HepG2 (cell line): Measurements from ENCODE around the gene KRTAP1-1. TPM values are rescaled to one million over a fixed set of nuclear protein-coding genes. Genes with fewer than 3 reads are reported as not detected.

ENCODE experiments used
- ATAC-seq: fragments of 200-7000 bp; cut with Tn5 transposase; 3 replicates; pipeline ENCODE4 v1.9.1; 2020; ENCODE audit warnings: mild to moderate bottlenecking, moderate library complexity
- BruUV-seq: library from RNA; stranded (reverse); fragments of 400-500 nt; replicated peaks from 2 replicates; lab custom pipeline; 2021; lab: Mats Ljungman, UMichigan
- CTCF ChIA-PET: fragments of 300-600 bp; formaldehyde crosslinking; extraction: SDS; loops from one replicate; lab custom pipeline; 2021; ENCODE audit warnings: low total read pairs, inconsistent platforms, low intra/inter-chr PET ratio; lab: Yijun Ruan, JAX
- POLR2A ChIA-PET: fragments of 350-600 bp; sonication (Branson Sonifier 250); formaldehyde crosslinking; loops from one replicate; lab custom pipeline; 2020; ENCODE audit warnings: antibody characterized with exemption, inconsistent platforms; lab: Yijun Ruan, JAX
- DNase-seq: peaks from one replicate; pipeline ENCODE4 v3.0.0-alpha.2; 2015; ENCODE audit warnings: low spot score
- FAIRE-seq: peaks from 3 replicates; lab custom pipeline; 2011; peaks lifted over from hg19 to GRCh38; lab: Jason Lieb, UNC
- H2AFZ ChIP-seq: one replicate; pipeline ENCODE4 v1.6.1; 2011; ENCODE audit warnings: low read length, inconsistent platforms
- H3K27ac ChIP-seq: fragments of 300-600 bp; 3 replicates; pipeline ENCODE4 v1.8.0; 2011; ENCODE audit warnings: mixed run types, mild to moderate bottlenecking, mixed read lengths, low read length, inconsistent platforms; ENCODE audit not compliant: insufficient read depth; ENCODE audit errors: extremely low read length
- H3K27me3 ChIP-seq, 2 experiments: fragments of 200-600 bp in 1 of 2; 2 replicates in 1 of 2; 3 replicates in 1 of 2; pipeline versions ENCODE4 v1.6.0 to v1.8.0; 2011; ENCODE audit warnings: low read length in 2 of 2, mild to moderate bottlenecking in 2 of 2, moderate library complexity in 2 of 2, inconsistent platforms in 1 of 2; ENCODE audit not compliant: insufficient read depth in 2 of 2, control insufficient read depth in 1 of 2
- H3K36me3 ChIP-seq, 2 experiments: fragments of 200-600 bp in 1 of 2; replicated peaks in 1 of 2; 2 replicates in 1 of 2; 3 replicates in 1 of 2; pipeline versions ENCODE4 v1.5.1 to v1.8.0; 2011; ENCODE audit warnings: low read length in 2 of 2, inconsistent platforms in 1 of 2; ENCODE audit not compliant: insufficient read depth in 2 of 2, control insufficient read depth in 1 of 2
- H3K4me1 ChIP-seq: 2 replicates; pipeline ENCODE4 v1.5.1; 2012; ENCODE audit warnings: low read length, inconsistent platforms; ENCODE audit not compliant: insufficient read depth
- H3K4me2 ChIP-seq: 2 replicates; pipeline ENCODE4 v1.6.0; 2011; ENCODE audit warnings: low read depth, low read length, inconsistent platforms
- H3K4me3 ChIP-seq, 3 experiments: fragments of 200-600 bp in 1 of 3; sonication (generic), shearing (Covaris generic) in 1 of 3; replicated peaks in 1 of 3; 2 replicates each; pipeline ENCODE4 v1.5.1; 2011 to 2016; ENCODE audit warnings: low read length in 3 of 3, inconsistent platforms in 2 of 3, low read depth in 2 of 3, mild to moderate bottlenecking in 2 of 3, control low read depth in 1 of 3, mixed read lengths in 1 of 3; ENCODE audit not compliant: insufficient read depth in 1 of 3
- H3K79me2 ChIP-seq: one replicate; pipeline ENCODE4 v1.6.1; 2011; ENCODE audit warnings: low read length, inconsistent platforms; ENCODE audit not compliant: insufficient read depth
- H3K9ac ChIP-seq: 2 replicates; pipeline ENCODE4 v1.6.0; 2011; ENCODE audit warnings: mild to moderate bottlenecking, low read depth, low read length, inconsistent platforms; ENCODE audit not compliant: insufficient read depth
- H3K9me3 ChIP-seq: 2 replicates; pipeline ENCODE4 v1.5.1; 2012; ENCODE audit warnings: mild to moderate bottlenecking, low read length
- H4K20me1 ChIP-seq: 2 replicates; pipeline ENCODE4 v1.6.0; 2011; ENCODE audit warnings: inconsistent platforms, mild to moderate bottlenecking, low read length, moderate library complexity; ENCODE audit not compliant: insufficient read depth
- ATRX ChIP-seq: sonication (generic); formaldehyde crosslinking; IDR thresholded peaks from 2 replicates; pipeline ENCODE4 v1.4.0; 2020; ENCODE audit warnings: missing genetic modification reagents, borderline replicate concordance
- CBFB ChIP-seq: sonication (generic); formaldehyde crosslinking; IDR thresholded peaks from 2 replicates; pipeline ENCODE4 v1.4.0; 2020; ENCODE audit warnings: missing genetic modification reagents
- GATAD1 ChIP-seq: IDR thresholded peaks from 2 replicates; pipeline ENCODE4 v1.6.1; 2016; ENCODE audit warnings: missing genetic modification reagents, missing compliant biosample characterization
- GLI4 ChIP-seq: sonication (generic); formaldehyde crosslinking; IDR thresholded peaks from 2 replicates; pipeline ENCODE4 v1.5.1; 2020; ENCODE audit warnings: missing genetic modification reagents, mild to moderate bottlenecking, moderate library complexity, borderline replicate concordance
- HNF4G ChIP-seq, 2 experiments: sonication (generic) in 1 of 2; formaldehyde crosslinking in 1 of 2; IDR thresholded peaks; 2 replicates each; pipeline versions ENCODE4 v1.4.0 to v1.6.1; 2011 to 2020; ENCODE audit warnings: borderline replicate concordance in 2 of 2, low read depth in 2 of 2, mild to moderate bottlenecking in 2 of 2, low read length in 1 of 2, missing genetic modification reagents in 1 of 2, moderate library complexity in 1 of 2
- MAFF ChIP-seq: IDR thresholded peaks from 2 replicates; pipeline ENCODE4 v1.6.1; 2011; ENCODE audit warnings: low read depth, low read length, improper control_type of control experiment
- NFKB2 ChIP-seq: sonication (generic); formaldehyde crosslinking; IDR thresholded peaks from 2 replicates; pipeline ENCODE4 v1.4.0; 2020; ENCODE audit warnings: missing genetic modification reagents, borderline replicate concordance
- RBAK ChIP-seq: sonication (generic); formaldehyde crosslinking; IDR thresholded peaks from 2 replicates; pipeline ENCODE4 v1.5.1; 2020; ENCODE audit warnings: mild to moderate bottlenecking, missing genetic modification reagents
- SAP130 ChIP-seq: IDR thresholded peaks from 2 replicates; pipeline ENCODE4 v1.6.1; 2016; ENCODE audit warnings: low read depth
- SMARCE1 ChIP-seq: fragments of 450-650 bp; IDR thresholded peaks from 2 replicates; pipeline ENCODE4 v1.6.1; 2017; ENCODE audit warnings: borderline replicate concordance
- SYNCRIP ChIP-seq: fragments of 200-400 bp; formaldehyde crosslinking; IDR thresholded peaks from 2 replicates; pipeline ENCODE4 v1.6.1; 2018; ENCODE audit warnings: mild to moderate bottlenecking, low read depth, low read length; ENCODE audit not compliant: insufficient read depth
- THYN1 ChIP-seq: sonication (generic); formaldehyde crosslinking; IDR thresholded peaks from 2 replicates; pipeline ENCODE4 v1.8.1; 2023; ENCODE audit warnings: low read depth, mild to moderate bottlenecking, moderate library complexity, missing genetic modification reagents, borderline replicate concordance
- ZBTB3 ChIP-seq: sonication (generic); formaldehyde crosslinking; IDR thresholded peaks from 2 replicates; pipeline ENCODE4 v1.4.0; 2020; ENCODE audit warnings: low read depth, mild to moderate bottlenecking, moderate library complexity, missing genetic modification reagents, borderline replicate concordance
- ZNF547 ChIP-seq: sonication (generic); formaldehyde crosslinking; IDR thresholded peaks from 2 replicates; pipeline ENCODE4 v1.5.1; 2020; ENCODE audit warnings: mild to moderate bottlenecking, missing genetic modification reagents
- ZNF777 ChIP-seq: sonication (generic); formaldehyde crosslinking; IDR thresholded peaks from 2 replicates; pipeline ENCODE4 v1.4.0; 2020; ENCODE audit warnings: missing genetic modification reagents
- WGBS: methylation state at CpG from one replicate; pipeline ENCODE4 v1.1.6; 2017; ENCODE audit warnings: low lambda C conversion rate; 5-methylcytosine and 5-hydroxymethylcytosine counted together
- in situ Hi-C: cut with HindIII; loops from 2 replicates; pipeline ENCODE4 v1.10.0; 2017; ENCODE audit warnings: low pct_unique_long_range_greater_than_20kb; ENCODE audit not compliant: extremely low pct_ligation_motif_present
- intact Hi-C: fragments of 100-400 bp; cut with micrococcal nuclease; formaldehyde crosslinking; loops from one replicate; pipeline ENCODE4 v1.10.0; 2022; ENCODE audit not compliant: unreplicated experiment
- polyA plus RNA-seq, 8 experiments: library from polyadenylated mRNA; depleted of rRNA in 3 of 8; stranded (reverse) in 7 of 8; unstranded in 1 of 8; fragments of >200 nt; fragmentation: Illumina TruSeq in 4 of 8; extraction: Trizol in 4 of 8; gene quantifications; 2 replicates each; pipeline versions ENCODE4 v1.2.1 to v1.2.3, GENCODE V29; 2011 to 2016; ENCODE audit warnings: low read depth in 4 of 8, missing spikeins in 1 of 8, mixed read lengths in 1 of 8; ENCODE audit not compliant: insufficient read depth in 1 of 8
- total RNA-seq, 5 experiments: library from RNA; depleted of rRNA; stranded (reverse); fragments of >200 nt; fragmentation: Illumina TruSeq; extraction: Trizol; gene quantifications; 2 replicates each; pipeline ENCODE4 v1.2.3, GENCODE V29; 2016; ENCODE audit warnings: low read depth in 1 of 5
- TF ChIP-seq, protein P1 (sequence below): sonication (generic); formaldehyde crosslinking; IDR thresholded peaks from 2 replicates; pipeline ENCODE4 v1.4.0; 2020; ENCODE audit warnings: missing genetic modification reagents, borderline replicate concordance
- TF ChIP-seq, protein P2 (sequence below): sonication (generic); formaldehyde crosslinking; IDR thresholded peaks from 2 replicates; pipeline ENCODE4 v1.5.1; 2020; ENCODE audit warnings: mild to moderate bottlenecking, missing genetic modification reagents, moderate library complexity

KRTAP1-1 gene
- total and polyA plus RNA-seq, 2 of the 13 experiments (the other 11 are each of a cell fraction or from before 2014, with no cell fraction given) = not detected

DNA sequence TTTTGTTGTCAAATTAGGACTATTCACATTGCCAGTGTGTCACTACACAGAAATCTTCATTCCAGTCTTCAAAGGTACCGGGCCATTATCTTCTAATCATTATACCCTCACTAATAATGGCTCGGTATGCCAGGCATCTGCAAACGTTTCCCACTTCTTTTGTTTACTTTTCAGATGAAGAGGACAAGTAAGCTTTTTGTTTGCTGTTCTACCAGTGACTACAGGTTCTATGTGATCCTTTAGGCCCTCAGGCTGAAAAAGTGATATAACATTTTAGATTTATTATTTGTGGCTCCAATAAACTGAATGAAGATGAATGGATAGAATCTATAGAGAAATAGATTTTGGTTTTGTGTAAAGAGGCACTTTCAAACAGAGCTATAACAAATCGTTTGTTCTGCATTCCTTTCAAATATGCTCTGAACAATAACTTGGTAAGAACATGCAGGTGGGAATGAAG lies 31.9 kb downstream of the KRTAP1-1 start (continued):
- TF ChIP-seq, protein P1, sequence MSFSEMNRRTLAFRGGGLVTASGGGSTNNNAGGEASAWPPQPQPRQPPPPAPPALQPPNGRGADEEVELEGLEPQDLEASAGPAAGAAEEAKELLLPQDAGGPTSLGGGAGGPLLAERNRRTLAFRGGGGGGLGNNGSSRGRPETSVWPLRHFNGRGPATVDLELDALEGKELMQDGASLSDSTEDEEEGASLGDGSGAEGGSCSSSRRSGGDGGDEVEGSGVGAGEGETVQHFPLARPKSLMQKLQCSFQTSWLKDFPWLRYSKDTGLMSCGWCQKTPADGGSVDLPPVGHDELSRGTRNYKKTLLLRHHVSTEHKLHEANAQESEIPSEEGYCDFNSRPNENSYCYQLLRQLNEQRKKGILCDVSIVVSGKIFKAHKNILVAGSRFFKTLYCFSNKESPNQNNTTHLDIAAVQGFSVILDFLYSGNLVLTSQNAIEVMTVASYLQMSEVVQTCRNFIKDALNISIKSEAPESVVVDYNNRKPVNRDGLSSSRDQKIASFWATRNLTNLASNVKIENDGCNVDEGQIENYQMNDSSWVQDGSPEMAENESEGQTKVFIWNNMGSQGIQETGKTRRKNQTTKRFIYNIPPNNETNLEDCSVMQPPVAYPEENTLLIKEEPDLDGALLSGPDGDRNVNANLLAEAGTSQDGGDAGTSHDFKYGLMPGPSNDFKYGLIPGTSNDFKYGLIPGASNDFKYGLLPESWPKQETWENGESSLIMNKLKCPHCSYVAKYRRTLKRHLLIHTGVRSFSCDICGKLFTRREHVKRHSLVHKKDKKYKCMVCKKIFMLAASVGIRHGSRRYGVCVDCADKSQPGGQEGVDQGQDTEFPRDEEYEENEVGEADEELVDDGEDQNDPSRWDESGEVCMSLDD = no peak
- TF ChIP-seq GLI4 (CRISPR knock-in tag) = no peak
- TF ChIP-seq SAP130 (CRISPR knock-in tag) = peak; percentile 59
- no peak for TF ChIP-seq ATRX (CRISPR knock-in tag)
- TF ChIP-seq, protein P2, sequence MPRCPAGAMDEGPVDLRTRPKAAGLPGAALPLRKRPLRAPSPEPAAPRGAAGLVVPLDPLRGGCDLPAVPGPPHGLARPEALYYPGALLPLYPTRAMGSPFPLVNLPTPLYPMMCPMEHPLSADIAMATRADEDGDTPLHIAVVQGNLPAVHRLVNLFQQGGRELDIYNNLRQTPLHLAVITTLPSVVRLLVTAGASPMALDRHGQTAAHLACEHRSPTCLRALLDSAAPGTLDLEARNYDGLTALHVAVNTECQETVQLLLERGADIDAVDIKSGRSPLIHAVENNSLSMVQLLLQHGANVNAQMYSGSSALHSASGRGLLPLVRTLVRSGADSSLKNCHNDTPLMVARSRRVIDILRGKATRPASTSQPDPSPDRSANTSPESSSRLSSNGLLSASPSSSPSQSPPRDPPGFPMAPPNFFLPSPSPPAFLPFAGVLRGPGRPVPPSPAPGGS (CRISPR knock-in tag) = no peak
- TF ChIP-seq SYNCRIP = no peak
- no peak for TF ChIP-seq ZBTB3 (CRISPR knock-in tag)
- no peak for TF ChIP-seq SMARCE1
- no peak for TF ChIP-seq ZNF547 (CRISPR knock-in tag)

DNA sequence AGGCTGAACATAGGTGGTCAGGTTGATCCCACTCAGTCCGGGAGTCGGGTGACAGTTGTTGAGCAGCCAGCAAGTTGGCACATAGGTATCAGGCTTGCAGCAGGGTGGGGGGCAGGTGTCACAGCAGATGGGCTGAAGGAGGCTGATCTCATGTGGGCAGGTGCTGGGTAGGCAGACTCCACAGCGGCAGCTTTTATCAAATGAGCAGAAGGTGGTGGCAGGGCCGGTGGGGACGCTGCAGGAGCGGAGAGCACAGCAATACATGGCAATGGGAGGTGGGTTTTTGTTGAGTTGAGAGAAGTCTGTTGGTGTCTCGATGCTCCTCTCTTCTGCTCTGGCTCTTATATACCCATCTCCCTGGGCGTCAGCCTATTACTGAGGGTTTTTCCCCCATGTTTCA lies 32.4 kb downstream of the KRTAP1-1 start, which contains the start of gene KRTAP3-1:
Gene KRTAP3-1 (minus strand): TSS at position 318 of the 400 bp plus-strand sequence. CDS start 54 bp downstream, at position 264.
- TSS peak; percentile 99 for BruUV-seq
- TF ChIP-seq ZNF777 (0 out of 2 replicates have a peak, but pooled peaks have one; percentile 30), MAFF (no peak), NFKB2 (CRISPR knock-in tag) (0 out of 2 replicates have a peak, but pooled peaks have one; percentile 47), CBFB (no peak), HNF4G (IDR thresholded peaks at IDR 0.05; ENCODE audit: borderline replicate concordance, low read depth, low read length) (no peak), HNF4G (CRISPR knock-in tag; IDR thresholded peaks at IDR 0.05; ENCODE audit: borderline replicate concordance, low read depth) (no peak), ZBTB3 (CRISPR knock-in tag) (no peak), THYN1 (CRISPR knock-in tag) (no peak), GATAD1 (CRISPR knock-in tag) (no peak), RBAK (CRISPR knock-in tag) (no peak)

More for the DNA sequence above, 32.4 kb downstream of the KRTAP1-1 start, which contains the start of gene KRTAP3-1:
- H3K27ac ChIP-seq = peak within 1 kb of the TSS; percentile 70
- H3K9ac ChIP-seq = peak within 1 kb of the TSS; percentile 55
- ChIA-PET CTCF (no interaction called here), POLR2A (interaction anchor here (1.6 to 2.1 kb wide), 3 partner anchors 50 to 107 kb away, joined by 7 to 15 read pairs (median 14); no protein-coding TSS in a partner anchor)
- no peaks in the 10 kb centered on the region for H4K20me1 ChIP-seq
- intact Hi-C loops (loop anchor here (1.0 to 5.0 kb wide), 3 partner anchors 50 to 102 kb away; no protein-coding TSS in a partner anchor), in situ Hi-C loops (loop anchor here (5.0 kb wide), 1 partner anchor 48 kb away; the partner anchor contains the start of gene KRTAP2-2)
- ATAC-seq (peak; percentile 74), FAIRE-seq (no peak), DNase-seq (peak; percentile 28)
- WGBS = 73% methylated on average over 8 of the region's 8 CpGs
- H3K79me2 ChIP-seq = no peaks in the 10 kb centered on the region
- H3K36me3 ChIP-seq = no peaks in the 10 kb centered on the region
- H3K9me3 ChIP-seq = no peaks in the 10 kb centered on the region
- H3K4me3 ChIP-seq = no peak within 1 kb of the TSS; a peak in 1 of 6 replicates
- H3K4me1 ChIP-seq = peaks cover 71% of the 10 kb centered on the region
- no peak within 1 kb of the TSS for H2AFZ ChIP-seq
- H3K4me2 ChIP-seq = peak within 1 kb of the TSS; percentile 36
- no peaks in the 10 kb centered on the region for H3K27me3 ChIP-seq
